ENCODE results near the gene SLC47A1.

GRCh38 chr17:19570544-19571062 lies 36.9 kb downstream of the SLC47A1 start:
- TF ChIP-seq EZH2phosphoT487 (IDR thresholded peaks at IDR 0.05; ENCODE audit: insufficient read depth, low read depth) (no peak), EZH2 (IDR thresholded peaks at IDR 0.05; ENCODE audit: insufficient read depth, poor library complexity, severe bottlenecking) (no peak)

All from GM23248 (cell line).